ENCODE data around the gene ARHGEF4. TPM values are rescaled to one million over a fixed set of nuclear protein-coding genes. Genes with fewer than 3 reads are reported as not detected.
"Not testable (repeated sequence)": the region's sequence is repeated elsewhere in the genome, so short reads cannot be mapped to it uniquely, and the experiment has no call there.

The ARHGEF4 gene
- total RNA-seq, 1 experiment from 2014 or later: 0.72 TPM

- no peak for DNase-seq (ENCODE audit: low read depth)
Measured at GRCh38 chr2:130883496-130883895, 46.8 kb downstream of the ARHGEF4 start.

- no peak for DNase-seq (ENCODE audit: low read depth)
Measured at GRCh38 chr2:130884013-130884412, 47.3 kb downstream of the ARHGEF4 start.

GRCh38 chr2:130884503-130884902 is 47.8 kb downstream of the ARHGEF4 start:
- DNase-seq (ENCODE audit: low read depth): no peak

GRCh38 chr2:130887643-130888042 is 50.9 kb downstream of the ARHGEF4 start:
- no peak for DNase-seq (ENCODE audit: low read depth)

GRCh38 chr2:130890941-130891669 is 54.4 kb downstream of the ARHGEF4 start:
- DNase-seq (ENCODE audit: low read depth): peak; percentile 21

GRCh38 chr2:130891966-130892365 is 55.3 kb downstream of the ARHGEF4 start:
- no peak for DNase-seq (ENCODE audit: low read depth)

GRCh38 chr2:130892793-130893785 is 56.4 kb downstream of the ARHGEF4 start:
- no peak for DNase-seq (ENCODE audit: low read depth)

GRCh38 chr2:130894326-130894942 is 57.7 kb downstream of the ARHGEF4 start:
- DNase-seq (ENCODE audit: low read depth): no peak

GRCh38 chr2:130896813-130897212 is 60.1 kb downstream of the ARHGEF4 start:
- no peak for DNase-seq (ENCODE audit: low read depth)

GRCh38 chr2:130898553-130898952 is 61.8 kb downstream of the ARHGEF4 start:
- no peak for DNase-seq (ENCODE audit: low read depth)

- no peak for DNase-seq (ENCODE audit: low read depth)
Measured at GRCh38 chr2:130899306-130899705, 62.6 kb downstream of the ARHGEF4 start.

- DNase-seq (ENCODE audit: low read depth): no peak
Measured at GRCh38 chr2:130901061-130901460, 64.3 kb downstream of the ARHGEF4 start.

GRCh38 chr2:130901626-130902025 is 64.9 kb downstream of the ARHGEF4 start:
- not testable (repeated sequence) for DNase-seq (ENCODE audit: low read depth)

GRCh38 chr2:130908832-130909231 is 72.1 kb downstream of the ARHGEF4 start:
- DNase-seq (ENCODE audit: low read depth): no peak

- DNase-seq (ENCODE audit: low read depth): no peak
Measured at GRCh38 chr2:130910931-130911330, 74.2 kb downstream of the ARHGEF4 start.

- DNase-seq (ENCODE audit: low read depth): no peak
Measured at GRCh38 chr2:130911482-130911881, 74.8 kb downstream of the ARHGEF4 start.

GRCh38 chr2:130911996-130912395 is 75.3 kb downstream of the ARHGEF4 start:
- no peak for DNase-seq (ENCODE audit: low read depth)

- no peak for DNase-seq (ENCODE audit: low read depth)
Measured at GRCh38 chr2:130912471-130912870, 75.8 kb downstream of the ARHGEF4 start.

GRCh38 chr2:130913891-130914290 is 77.2 kb downstream of the ARHGEF4 start:
- DNase-seq (ENCODE audit: low read depth): no peak

GRCh38 chr2:130915149-130915548 is 78.4 kb downstream of the ARHGEF4 start:
- no peak for DNase-seq (ENCODE audit: low read depth)

GRCh38 chr2:130915595-130916437 is 79.1 kb downstream of the ARHGEF4 start:
- no peak for DNase-seq (ENCODE audit: low read depth)
